KMS-11 (cell line): Measurements from ENCODE around the gene ELMO1.

Source experiments
- H2AFZ ChIP-seq: fragments of 200-600 bp; sonication (generic); 2 replicates; pipeline ENCODE4 v1.6.1; 2016; ENCODE audit warnings: antibody characterized with exemption, mixed run types, low read depth
- H3K27ac ChIP-seq: fragments of 200-600 bp; sonication (generic); 2 replicates; pipeline ENCODE4 v1.6.1; 2016; ENCODE audit warnings: mild to moderate bottlenecking, mixed run types
- H3K27me3 ChIP-seq: fragments of 200-600 bp; sonication (generic); 2 replicates; pipeline ENCODE4 v1.6.1; 2017; ENCODE audit warnings: mild to moderate bottlenecking, low read depth, mixed run types, moderate library complexity; ENCODE audit not compliant: insufficient read depth
- H3K36me3 ChIP-seq: fragments of 200-600 bp; sonication (generic); 2 replicates; pipeline ENCODE4 v1.6.1; 2017; ENCODE audit warnings: mild to moderate bottlenecking, mixed run types; ENCODE audit not compliant: insufficient read depth
- H3K4me1 ChIP-seq: fragments of 200-600 bp; sonication (generic); 2 replicates; pipeline ENCODE4 v1.6.1; 2016; ENCODE audit warnings: mild to moderate bottlenecking, low read depth, mixed run types; ENCODE audit not compliant: poor library complexity, severe bottlenecking
- H3K4me2 ChIP-seq: fragments of 200-600 bp; sonication (generic); 2 replicates; pipeline ENCODE4 v1.7.0; 2016; ENCODE audit warnings: mild to moderate bottlenecking, mixed run types
- H3K4me3 ChIP-seq: fragments of 200-600 bp; sonication (generic); IDR thresholded peaks from 2 replicates; pipeline ENCODE4 v1.6.1; 2017; ENCODE audit warnings: low read depth, low read length, mixed read lengths; ENCODE audit not compliant: insufficient read depth
- H3K79me2 ChIP-seq: fragments of 200-600 bp; sonication (generic); 2 replicates; pipeline ENCODE4 v1.6.1; 2016; ENCODE audit warnings: low read depth, mixed run types; ENCODE audit not compliant: insufficient read depth
- H3K9ac ChIP-seq: fragments of 200-600 bp; sonication (generic); 2 replicates; pipeline ENCODE4 v1.6.1; 2016; ENCODE audit warnings: mild to moderate bottlenecking, mixed run types
- H4K20me1 ChIP-seq: fragments of 200-600 bp; sonication (generic); 2 replicates; pipeline ENCODE4 v1.6.1; 2016; ENCODE audit warnings: mild to moderate bottlenecking, mixed run types; ENCODE audit not compliant: insufficient read depth
- TF ChIP-seq, protein P1 (sequence below): fragments of 200-600 bp; sonication (generic); conservative IDR thresholded peaks from 2 replicates; pipeline ENCODE4 v1.6.1; 2017; ENCODE audit warnings: low read depth, mild to moderate bottlenecking, antibody characterized with exemption, low read length, moderate library complexity, mixed read lengths

The ELMO1 gene

DNA sequence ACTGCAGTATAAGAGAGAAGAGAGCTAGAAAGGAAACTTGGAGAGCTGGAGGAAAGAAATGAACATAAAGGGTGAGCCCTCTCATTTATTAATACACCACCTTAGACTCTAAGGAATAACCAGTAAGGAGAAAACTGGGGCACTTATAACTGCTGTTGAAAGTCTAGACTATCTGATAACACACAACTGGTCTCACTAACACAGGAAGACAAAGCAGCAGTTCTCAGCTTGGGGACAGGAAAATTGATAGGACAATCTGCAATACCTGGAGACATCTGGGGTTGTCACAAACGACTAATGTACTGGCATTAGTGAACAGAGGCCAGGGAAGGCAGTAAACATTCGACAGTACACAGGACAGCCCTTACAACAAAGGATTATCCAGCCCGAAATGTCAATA is 6.8 kb downstream of the ELMO1 start:
- H2AFZ ChIP-seq, result no peak overlapping the region
- H3K36me3 ChIP-seq, result no peaks in the 10 kb centered on the region
- no peak overlapping the region for H3K4me3 ChIP-seq
- TF ChIP-seq, protein P1, sequence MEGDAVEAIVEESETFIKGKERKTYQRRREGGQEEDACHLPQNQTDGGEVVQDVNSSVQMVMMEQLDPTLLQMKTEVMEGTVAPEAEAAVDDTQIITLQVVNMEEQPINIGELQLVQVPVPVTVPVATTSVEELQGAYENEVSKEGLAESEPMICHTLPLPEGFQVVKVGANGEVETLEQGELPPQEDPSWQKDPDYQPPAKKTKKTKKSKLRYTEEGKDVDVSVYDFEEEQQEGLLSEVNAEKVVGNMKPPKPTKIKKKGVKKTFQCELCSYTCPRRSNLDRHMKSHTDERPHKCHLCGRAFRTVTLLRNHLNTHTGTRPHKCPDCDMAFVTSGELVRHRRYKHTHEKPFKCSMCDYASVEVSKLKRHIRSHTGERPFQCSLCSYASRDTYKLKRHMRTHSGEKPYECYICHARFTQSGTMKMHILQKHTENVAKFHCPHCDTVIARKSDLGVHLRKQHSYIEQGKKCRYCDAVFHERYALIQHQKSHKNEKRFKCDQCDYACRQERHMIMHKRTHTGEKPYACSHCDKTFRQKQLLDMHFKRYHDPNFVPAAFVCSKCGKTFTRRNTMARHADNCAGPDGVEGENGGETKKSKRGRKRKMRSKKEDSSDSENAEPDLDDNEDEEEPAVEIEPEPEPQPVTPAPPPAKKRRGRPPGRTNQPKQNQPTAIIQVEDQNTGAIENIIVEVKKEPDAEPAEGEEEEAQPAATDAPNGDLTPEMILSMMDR, result no peak
- no peaks in the 10 kb centered on the region for H3K27me3 ChIP-seq
- no peak overlapping the region for H3K4me2 ChIP-seq
- no peaks in the 10 kb centered on the region for H3K4me1 ChIP-seq
- H3K9ac ChIP-seq, result no peak overlapping the region
- no peak overlapping the region for H3K27ac ChIP-seq
- no peaks in the 10 kb centered on the region for H3K79me2 ChIP-seq
- H4K20me1 ChIP-seq, result no peaks in the 10 kb centered on the region

GRCh38 chr7:37441386-37441760 is 7.3 kb downstream of the ELMO1 start:
- Histone ChIP-seq H3K27ac (no peak overlapping the region), H3K79me2 (no peaks in the 10 kb centered on the region)
- TF ChIP-seq, protein P1, result no peak

GRCh38 chr7:37440738-37441385 is 7.8 kb downstream of the ELMO1 start:
- H3K4me2 ChIP-seq, result no peak overlapping the region
- TF ChIP-seq, protein P1, result no peak

More at GRCh38 chr7:37441386-37441760, 7.3 kb downstream of the ELMO1 start:
- H4K20me1 ChIP-seq, result no peaks in the 10 kb centered on the region
- no peaks in the 10 kb centered on the region for H3K36me3 ChIP-seq
- H3K4me3 ChIP-seq, result no peak overlapping the region
- no peaks in the 10 kb centered on the region for H3K4me1 ChIP-seq
- H3K9ac ChIP-seq, result no peak overlapping the region
- H3K4me2 ChIP-seq, result no peak overlapping the region
- H2AFZ ChIP-seq, result no peak overlapping the region
- no peaks in the 10 kb centered on the region for H3K27me3 ChIP-seq

DNA sequence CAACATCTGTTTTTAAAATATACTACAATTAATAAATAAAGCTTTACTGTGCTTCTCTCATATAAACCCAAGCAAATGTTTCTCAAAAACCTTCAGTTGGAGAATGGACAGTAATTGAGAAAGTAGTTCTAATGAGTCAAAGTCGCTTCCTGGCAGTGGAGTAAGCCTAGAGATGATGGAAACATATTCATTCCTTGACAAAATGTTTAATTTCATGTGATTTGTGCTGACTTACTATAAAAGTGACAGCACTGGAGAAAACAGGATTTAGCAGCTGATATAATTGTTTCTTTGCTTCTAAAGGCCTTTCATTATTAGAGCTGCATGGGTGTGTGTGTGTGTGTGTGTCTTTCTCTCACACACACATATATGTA is 9.0 kb downstream of the ELMO1 start:
- no peak overlapping the region for H2AFZ ChIP-seq
- H3K36me3 ChIP-seq, result no peaks in the 10 kb centered on the region
- H4K20me1 ChIP-seq, result no peaks in the 10 kb centered on the region
- no peak overlapping the region for H3K27ac ChIP-seq
- H3K4me1 ChIP-seq, result no peaks in the 10 kb centered on the region
- TF ChIP-seq, protein P1, result no peak
- H3K4me3 ChIP-seq, result no peak overlapping the region
- no peak overlapping the region for H3K4me2 ChIP-seq
- no peak overlapping the region for H3K9ac ChIP-seq
- H3K27me3 ChIP-seq, result no peaks in the 10 kb centered on the region
- no peaks in the 10 kb centered on the region for H3K79me2 ChIP-seq

More at GRCh38 chr7:37440738-37441385, 7.8 kb downstream of the ELMO1 start:
- Histone ChIP-seq H3K27me3 (no peaks in the 10 kb centered on the region), H3K36me3 (no peaks in the 10 kb centered on the region), H2AFZ (no peak overlapping the region), H3K9ac (no peak overlapping the region), H4K20me1 (no peaks in the 10 kb centered on the region), H3K4me1 (no peaks in the 10 kb centered on the region), H3K79me2 (no peaks in the 10 kb centered on the region), H3K4me3 (no peak overlapping the region), H3K27ac (no peak overlapping the region)
